Neutrophil (primary cell): ENCODE results near the gene HIVEP3.

Experiments
- H3K27ac ChIP-seq: fragments of 200-600 bp; sonication (generic); 2 replicates; pipeline ENCODE4 v1.5.1; 2016; ENCODE audit warnings: mild to moderate bottlenecking, moderate library complexity
- H3K27me3 ChIP-seq: fragments of 200-600 bp; sonication (generic); 2 replicates; pipeline ENCODE4 v1.6.0; 2016; ENCODE audit warnings: mild to moderate bottlenecking
- H3K36me3 ChIP-seq: fragments of 200-600 bp; sonication (generic); 2 replicates; pipeline ENCODE4 v1.5.1; 2017
- H3K4me1 ChIP-seq, 2 experiments: fragments of 200-600 bp in 1 of 2; sonication (generic) in 1 of 2; 1 replicate in 1 of 2; 2 replicates in 1 of 2; pipeline versions ENCODE4 v1.5.1 to v1.6.1; 2013 to 2016; ENCODE audit warnings: low read depth in 1 of 2, low read length in 1 of 2, mild to moderate bottlenecking in 1 of 2, moderate library complexity in 1 of 2; ENCODE audit not compliant: control insufficient read depth in 1 of 2, insufficient read depth in 1 of 2
- H3K4me3 ChIP-seq, 2 experiments: fragments of 200-600 bp in 1 of 2; sonication (generic) in 1 of 2; 1 replicate in 1 of 2; 2 replicates in 1 of 2; pipeline ENCODE4 v1.5.1; 2013 to 2016; ENCODE audit warnings: low read depth in 1 of 2, low read length in 1 of 2, mild to moderate bottlenecking in 1 of 2, moderate library complexity in 1 of 2
- H3K9me3 ChIP-seq: fragments of 200-600 bp; sonication (generic); 2 replicates; pipeline ENCODE4 v1.5.1; 2016
- CTCF ChIP-seq: fragments of 200-600 bp; sonication (generic); IDR thresholded peaks from 2 replicates; pipeline ENCODE4 v1.5.1; 2016; ENCODE audit warnings: antibody characterized with exemption

Gene HIVEP3

GRCh38 chr1:41799723-41800122, 119.0 kb downstream of the HIVEP3 start:
- TF ChIP-seq CTCF, result no peak
- no peak overlapping the region for H3K4me3 ChIP-seq
- H3K27ac ChIP-seq, result peak overlapping the region; percentile 32
- H3K4me1 ChIP-seq, result peaks cover 19 to 34% of the 10 kb centered on the region in 2 experiments
- H3K36me3 ChIP-seq, result no peaks in the 10 kb centered on the region
- H3K27me3 ChIP-seq, result no peaks in the 10 kb centered on the region
- H3K9me3 ChIP-seq, result no peaks in the 10 kb centered on the region

- H3K27me3 ChIP-seq, result no peaks in the 10 kb centered on the region
- peaks cover 19 to 32% of the 10 kb centered on the region in 2 experiments for H3K4me1 ChIP-seq
- H3K27ac ChIP-seq, result no peak overlapping the region
- H3K4me3 ChIP-seq, result no peak overlapping the region
- no peak for TF ChIP-seq CTCF
- H3K9me3 ChIP-seq, result no peaks in the 10 kb centered on the region
- H3K36me3 ChIP-seq, result no peaks in the 10 kb centered on the region
Observed at GRCh38 chr1:41799205-41799604, 119.5 kb downstream of the HIVEP3 start.

GRCh38 chr1:41795205-41795762, 123.4 kb downstream of the HIVEP3 start:
- Histone ChIP-seq H3K27ac (no peak overlapping the region), H3K4me1 (peaks cover 11 to 30% of the 10 kb centered on the region in 2 experiments), H3K36me3 (no peaks in the 10 kb centered on the region), H3K4me3 (no peak overlapping the region), H3K27me3 (no peaks in the 10 kb centered on the region), H3K9me3 (no peaks in the 10 kb centered on the region)
- TF ChIP-seq CTCF, result no peak

GRCh38 chr1:41794031-41794430, 124.7 kb downstream of the HIVEP3 start:
- H3K27me3 ChIP-seq, result no peaks in the 10 kb centered on the region
- no peaks in the 10 kb centered on the region for H3K36me3 ChIP-seq
- H3K27ac ChIP-seq, result no peak overlapping the region
- no peaks in the 10 kb centered on the region for H3K9me3 ChIP-seq
- H3K4me1 ChIP-seq, result peaks cover 14 to 31% of the 10 kb centered on the region in 2 experiments
- H3K4me3 ChIP-seq, result no peak overlapping the region
- no peak for TF ChIP-seq CTCF

GRCh38 chr1:41792485-41792770, 126.3 kb downstream of the HIVEP3 start:
- Histone ChIP-seq H3K27me3 (no peaks in the 10 kb centered on the region), H3K4me3 (no peak overlapping the region), H3K9me3 (no peaks in the 10 kb centered on the region), H3K36me3 (no peaks in the 10 kb centered on the region), H3K27ac (peak overlapping the region; percentile 19), H3K4me1 (peaks cover 14 to 33% of the 10 kb centered on the region in 2 experiments)
- no peak for TF ChIP-seq CTCF
